ENCODE measurements around the gene VTI1B. TPM values are rescaled to one million over a fixed set of nuclear protein-coding genes. Genes with fewer than 3 reads are reported as not detected.

VTI1B gene
- total and polyA plus RNA-seq, 10 of the 15 experiments (the other 5 are each of a cell fraction or from before 2014, with no cell fraction given) = 15.0 to 117 (median 50.5) TPM

GRCh38 chr14:67607646-67608045 lies 66.8 kb downstream of the VTI1B start (continued):
- TF ChIP-seq E2F4 (IDR thresholded peaks at IDR 0.05; ENCODE audit: low read depth, low read length) = no peak

- no TSS peak for BruUV-seq (replicated peaks)
- no peak overlapping the region for H3K9ac ChIP-seq (ENCODE audit: control insufficient read depth, insufficient read depth, low read length)
- FAIRE-seq (peak; percentile 85), DNase-seq (ENCODE audit: low read depth, low spot score) (peak; percentile 71), ATAC-seq (peak; percentile 83)
- H3K4me2 ChIP-seq (ENCODE audit: control insufficient read depth, insufficient read depth) = peak overlapping the region; percentile 66
- H3K27me3 ChIP-seq (replicated peaks in 1 of 2; ENCODE audit: control insufficient read depth in 2 of 2, insufficient read depth in 2 of 2, low read length in 1 of 2) = no peaks in the 10 kb centered on the region
- no peak overlapping the region for H3K4me3 ChIP-seq
- ChIA-PET POLR2A (no interaction called here), CTCF (interaction anchor here (1.0 to 1.9 kb wide), 3 partner anchors 32 to 99 kb away, joined by 3 to 7 read pairs (median 3); partner anchors contain the start of gene RDH12), RAD21 (ENCODE audit: unreplicated experiment) (interaction anchor here (0.8 kb wide), 1 partner anchor 64 kb away, joined by 3 read pairs; no protein-coding TSS in a partner anchor), SMC1A (ENCODE audit: uncharacterized antibody, unreplicated experiment) (interaction anchor here (0.7 to 1.1 kb wide), 3 partner anchors 16 to 75 kb away, joined by 3 read pairs; no protein-coding TSS in a partner anchor)
- H4K20me1 ChIP-seq (ENCODE audit: control insufficient read depth, insufficient read depth) = no peaks in the 10 kb centered on the region
- 3% methylated on average over 5 of the region's 5 CpGs for WGBS (ENCODE audit: insufficient coverage, insufficient replicate concordance, low lambda C conversion rate, missing lambda C conversion rate)
- in situ Hi-C loops (cut with MboI) (no loop called here), intact Hi-C loops (cut with micrococcal nuclease; ENCODE audit: unreplicated experiment) (no loop called here)
- peaks cover 2% of the 10 kb centered on the region; the same call in 1 of the 3 replicates for H3K9me3 ChIP-seq (replicated peaks; ENCODE audit: control insufficient read depth, insufficient read depth, low read length)
- peak overlapping the region; percentile 54; the same call in 1 of the 2 replicates for H2AFZ ChIP-seq (ENCODE audit: control insufficient read depth, low read depth, low read length)
- peaks cover 9% of the 10 kb centered on the region; the same call in 1 of the 2 replicates for H3K4me1 ChIP-seq (ENCODE audit: control insufficient read depth, insufficient read depth, low read length)
- H3K36me3 ChIP-seq (ENCODE audit: control insufficient read depth in 2 of 2, insufficient read depth in 2 of 2, low read length in 1 of 2) = no peaks in the 10 kb centered on the region
- TF ChIP-seq POLR2A (IDR thresholded peaks at IDR 0.05; ENCODE audit: low read depth, low read length) (0 out of 2 replicates have a peak, but pooled peaks have one; percentile 24), BCL11A (IDR thresholded peaks at IDR 0.05; ENCODE audit: low read depth, low read length) (no peak), IRF5 (IDR thresholded peaks at IDR 0.05; ENCODE audit: borderline replicate concordance) (no peak), BHLHE40 (IDR thresholded peaks at IDR 0.05; ENCODE audit: borderline replicate concordance in 1 of 2, low read depth in 2 of 2, low read length in 1 of 2) (0 out of 4 replicates have a peak, but pooled peaks of 1 of the 2 experiments have one; percentile 9), IKZF2 (IDR thresholded peaks at IDR 0.05) (peak; percentile 30 to 34; a peak in 2 of 4 replicates), TCF3 (IDR thresholded peaks at IDR 0.05; ENCODE audit: borderline replicate concordance, insufficient read depth, low read depth, low read length) (0 out of 2 replicates have a peak, but pooled peaks have one; percentile 28), PAX5 (IDR thresholded peaks at IDR 0.05; ENCODE audit: borderline replicate concordance, low read depth, low read length) (peak; percentile 92), ASH2L (IDR thresholded peaks at IDR 0.05; ENCODE audit: borderline replicate concordance, low read depth) (no peak), TAF1 (IDR thresholded peaks at IDR 0.05; ENCODE audit: borderline replicate concordance, low read depth, low read length) (peak; percentile 46; the same call in 1 of the 2 replicates), POU2F2 (IDR thresholded peaks at IDR 0.05; ENCODE audit: borderline replicate concordance, low read depth, low read length) (peak; percentile 71; the same call in 1 of the 3 replicates), RELB (IDR thresholded peaks at IDR 0.05; ENCODE audit: low read depth) (peak; percentile 25; the same call in 1 of the 2 replicates), CREB1 (IDR thresholded peaks at IDR 0.05; ENCODE audit: low read depth) (no peak), RUNX3 (IDR thresholded peaks at IDR 0.05; ENCODE audit: low read length) (peak; percentile 25; the same call in 1 of the 2 replicates), ZNF217 (IDR thresholded peaks at IDR 0.05) (no peak)
- H3K27ac ChIP-seq (ENCODE audit: control insufficient read depth, insufficient read depth) = peak overlapping the region; percentile 39
- peaks cover 10% of the 10 kb centered on the region for H3K79me2 ChIP-seq (ENCODE audit: control insufficient read depth, insufficient read depth, low read length)
Measured at GRCh38 chr14:67602995-67603545, 71.4 kb downstream of the VTI1B start.

Measured in GM12878 (cell line).